GM10266 (cell line): Measurements from ENCODE around the gene ATP1A3.
"Not testable (repeated sequence)": the region's sequence is repeated elsewhere in the genome, so short reads cannot be mapped to it uniquely, and the experiment has no call there.

Source experiments
- DNase-seq: peaks from one replicate; pipeline ENCODE4 v3.0.0; 2012; ENCODE audit errors: extremely low spot score
- TF ChIP-seq, protein P1 (sequence below): IDR thresholded peaks from 2 replicates; pipeline ENCODE4 v1.5.1; 2012; ENCODE audit warnings: mild to moderate bottlenecking, low read depth; ENCODE audit not compliant: control insufficient read depth, insufficient read depth; ENCODE audit errors: missing control alignments

The ATP1A3 gene

GRCh38 chr19:42023121-42023942, 29.3 kb upstream of the ATP1A3 start:
- TF ChIP-seq, protein P1, sequence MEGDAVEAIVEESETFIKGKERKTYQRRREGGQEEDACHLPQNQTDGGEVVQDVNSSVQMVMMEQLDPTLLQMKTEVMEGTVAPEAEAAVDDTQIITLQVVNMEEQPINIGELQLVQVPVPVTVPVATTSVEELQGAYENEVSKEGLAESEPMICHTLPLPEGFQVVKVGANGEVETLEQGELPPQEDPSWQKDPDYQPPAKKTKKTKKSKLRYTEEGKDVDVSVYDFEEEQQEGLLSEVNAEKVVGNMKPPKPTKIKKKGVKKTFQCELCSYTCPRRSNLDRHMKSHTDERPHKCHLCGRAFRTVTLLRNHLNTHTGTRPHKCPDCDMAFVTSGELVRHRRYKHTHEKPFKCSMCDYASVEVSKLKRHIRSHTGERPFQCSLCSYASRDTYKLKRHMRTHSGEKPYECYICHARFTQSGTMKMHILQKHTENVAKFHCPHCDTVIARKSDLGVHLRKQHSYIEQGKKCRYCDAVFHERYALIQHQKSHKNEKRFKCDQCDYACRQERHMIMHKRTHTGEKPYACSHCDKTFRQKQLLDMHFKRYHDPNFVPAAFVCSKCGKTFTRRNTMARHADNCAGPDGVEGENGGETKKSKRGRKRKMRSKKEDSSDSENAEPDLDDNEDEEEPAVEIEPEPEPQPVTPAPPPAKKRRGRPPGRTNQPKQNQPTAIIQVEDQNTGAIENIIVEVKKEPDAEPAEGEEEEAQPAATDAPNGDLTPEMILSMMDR: peak; percentile 51
- DNase-seq: no peak

DNA sequence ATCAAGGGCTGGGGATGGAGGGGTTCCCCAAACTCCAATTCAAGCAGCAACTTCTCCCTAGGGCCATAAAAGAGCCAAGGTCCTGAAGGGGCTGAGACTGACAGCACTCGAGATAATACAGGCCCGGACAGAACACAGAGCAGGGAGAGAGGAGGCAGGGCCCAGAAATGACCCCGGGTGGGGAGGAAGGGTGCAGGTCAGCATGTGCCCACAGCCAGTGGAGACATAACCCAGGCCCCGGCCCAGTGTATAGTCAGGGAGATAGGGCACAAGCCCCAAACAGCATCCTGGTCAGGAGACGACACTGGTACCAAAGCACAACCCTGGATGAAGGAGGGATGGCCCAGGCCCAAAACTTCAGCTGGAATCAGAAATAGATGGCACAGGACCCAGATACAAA, 28.6 kb upstream of the ATP1A3 start:
- TF ChIP-seq, protein P1: no peak

DNA sequence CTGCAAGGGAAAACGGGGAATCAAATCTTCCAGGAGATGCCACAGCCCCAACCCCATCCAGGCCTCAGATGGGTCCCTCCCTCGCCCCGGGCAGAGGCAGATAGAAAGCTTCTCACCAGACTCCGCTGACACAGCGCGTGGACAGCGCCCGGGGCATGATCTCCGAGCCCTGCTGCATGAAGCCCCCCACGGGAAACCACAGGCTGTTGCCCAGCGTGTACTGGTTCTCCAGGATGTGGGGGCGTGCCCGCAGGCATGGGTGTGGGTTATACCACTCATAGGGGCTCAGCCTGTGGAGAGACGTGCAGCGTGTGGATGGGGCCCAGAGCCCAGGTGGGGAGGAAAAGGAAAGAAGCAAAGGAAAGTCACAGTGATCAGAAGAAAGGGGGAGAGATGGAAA, 27.2 kb upstream of the ATP1A3 start:
- no peak for DNase-seq
- TF ChIP-seq, protein P1: no peak

More for the DNA sequence above, 28.6 kb upstream of the ATP1A3 start:
- no peak for DNase-seq

GRCh38 chr19:42018503-42019193, 24.6 kb upstream of the ATP1A3 start:
- TF ChIP-seq, protein P1: no peak
- no peak for DNase-seq

GRCh38 chr19:42017040-42017439, 23.0 kb upstream of the ATP1A3 start:
- TF ChIP-seq, protein P1: no peak
- no peak for DNase-seq

- DNase-seq: not testable (repeated sequence)
Observed at GRCh38 chr19:42012747-42013146, 18.7 kb upstream of the ATP1A3 start.

DNA sequence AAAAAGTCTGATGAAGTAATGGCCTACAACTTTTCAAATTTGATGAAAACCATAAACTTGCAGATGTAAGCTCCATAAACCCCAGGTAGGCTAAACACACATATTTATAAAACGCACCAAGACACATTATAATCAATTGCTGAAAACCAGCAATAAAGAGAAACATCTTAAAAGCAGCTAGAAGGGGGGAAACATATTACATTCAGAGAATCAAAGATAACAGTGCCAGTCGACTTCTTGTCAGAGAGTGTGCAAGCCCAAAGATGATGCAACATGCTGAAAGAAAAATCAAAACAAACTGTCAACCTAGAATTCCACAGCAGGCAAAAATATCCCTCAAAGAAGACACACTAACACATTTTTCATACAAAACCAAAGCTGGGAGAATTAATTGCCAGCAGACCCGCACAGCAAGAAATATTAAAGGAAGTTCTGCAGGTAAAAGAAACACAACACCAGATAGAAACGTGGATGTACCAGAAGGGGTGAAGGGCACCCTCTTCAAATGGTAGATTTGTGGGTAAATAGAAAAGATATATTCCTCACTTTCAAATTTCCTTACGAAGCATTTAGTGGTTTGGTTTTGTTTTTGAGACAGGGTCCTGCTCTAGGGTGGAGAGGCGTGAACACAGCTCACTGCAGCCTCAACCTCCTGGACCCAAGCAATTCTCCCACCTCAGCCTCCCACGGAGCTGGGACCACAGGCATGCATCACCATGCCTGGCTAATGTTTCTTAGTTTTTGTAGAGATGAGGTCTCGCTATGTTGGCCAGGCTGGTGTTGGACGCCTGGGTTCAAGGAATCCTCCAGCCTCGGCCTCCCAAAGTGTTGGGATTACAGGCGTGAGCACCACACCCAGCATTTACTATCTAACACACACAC, 16.5 kb upstream of the ATP1A3 start:
- TF ChIP-seq, protein P1: no peak
- no peak for DNase-seq
